ENCODE data around the gene GSS.
A peak's percentile ranks its signal among the peaks of the same experiment; 100 is the strongest.
"Not testable (repeated sequence)": the region's sequence is repeated elsewhere in the genome, so short reads cannot be mapped to it uniquely, and the experiment has no call there.

GSS gene

DNA sequence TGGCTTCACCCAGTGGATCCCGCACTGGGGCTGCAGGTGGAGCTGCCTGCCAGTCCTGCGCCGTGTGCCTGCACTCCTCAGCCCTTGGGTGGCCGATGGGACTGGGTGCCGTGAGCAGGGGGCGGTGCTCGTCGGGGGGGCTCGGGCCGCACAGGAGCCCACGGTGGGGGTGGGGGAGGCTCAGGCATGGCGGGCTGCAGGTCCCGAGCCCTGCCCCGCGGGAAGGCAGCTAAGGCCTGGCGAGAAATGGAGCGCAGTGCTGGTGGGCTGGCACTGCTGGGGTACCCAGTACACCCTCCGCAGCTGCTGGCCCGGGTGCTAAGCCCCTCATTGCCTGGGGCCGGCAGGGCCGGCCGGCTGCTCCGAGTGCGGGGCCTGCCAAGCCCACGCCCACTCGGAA, 56.9 kb downstream of the GSS start:
- not testable (repeated sequence) for DNase-seq

DNA sequence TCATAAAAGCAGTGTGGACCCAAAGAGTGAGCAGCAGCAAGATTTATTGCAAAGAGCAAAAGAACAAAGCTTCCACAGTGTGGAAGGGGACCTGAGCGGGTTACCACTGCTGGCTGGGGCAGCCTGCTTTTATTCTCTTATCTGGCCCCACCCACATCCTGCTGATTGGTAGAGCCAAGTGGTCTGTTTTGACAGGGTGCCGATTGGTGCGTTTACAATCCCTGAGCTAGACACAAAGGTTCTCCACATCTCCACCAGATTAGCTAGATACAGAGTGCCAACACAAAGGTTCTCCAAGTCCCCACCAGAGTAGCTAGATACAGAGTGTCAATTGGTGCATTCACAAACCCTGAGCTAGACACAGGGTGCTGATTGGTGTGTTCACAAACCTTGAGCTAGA, 57.5 kb downstream of the GSS start:
- DNase-seq: not testable (repeated sequence)

DNA sequence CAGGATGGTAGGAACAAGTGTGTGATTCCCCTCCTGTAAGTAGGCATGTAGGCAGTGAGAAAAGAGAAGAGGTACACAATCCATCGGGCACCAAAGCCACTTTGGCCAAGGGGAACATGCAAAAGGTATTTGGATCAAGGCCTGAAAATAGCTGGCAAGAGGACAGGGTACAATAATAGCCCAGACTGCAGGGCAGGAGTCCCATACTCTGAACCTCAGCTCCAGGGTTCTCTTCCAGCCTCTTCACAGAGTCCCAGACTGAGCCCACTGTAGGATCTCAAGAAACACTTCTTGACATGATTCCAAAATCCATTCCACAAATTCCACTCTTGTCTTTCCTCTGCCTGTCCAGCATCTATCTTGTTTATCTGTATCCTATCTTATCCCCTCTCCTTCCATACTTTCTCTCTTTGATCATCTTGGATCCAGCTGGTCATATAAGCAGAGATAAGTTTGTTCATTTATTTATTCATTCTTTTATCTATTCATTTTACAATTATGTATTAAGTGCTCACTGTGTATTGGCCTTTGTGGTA, 59.5 kb downstream of the GSS start:
- no peak for DNase-seq

DNA sequence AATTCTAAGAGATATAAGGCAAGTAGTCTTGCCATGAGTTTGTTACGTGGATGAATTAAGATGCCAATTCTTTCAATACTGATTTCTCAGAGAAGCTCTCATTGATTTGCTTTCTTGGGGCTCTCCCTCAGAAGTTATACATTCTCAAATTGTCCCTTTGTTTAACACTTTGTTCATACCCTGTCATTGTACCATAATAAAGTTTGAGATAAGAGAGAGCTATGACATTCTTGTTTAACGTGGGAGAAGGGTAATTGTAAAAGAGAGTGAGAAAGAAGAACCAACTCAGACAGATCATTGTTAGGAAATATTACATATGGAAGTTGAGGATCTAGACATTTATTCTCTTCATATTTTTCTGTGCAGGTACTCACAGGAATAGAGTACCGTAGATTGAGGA, 60.1 kb downstream of the GSS start:
- no peak for DNase-seq

DNA sequence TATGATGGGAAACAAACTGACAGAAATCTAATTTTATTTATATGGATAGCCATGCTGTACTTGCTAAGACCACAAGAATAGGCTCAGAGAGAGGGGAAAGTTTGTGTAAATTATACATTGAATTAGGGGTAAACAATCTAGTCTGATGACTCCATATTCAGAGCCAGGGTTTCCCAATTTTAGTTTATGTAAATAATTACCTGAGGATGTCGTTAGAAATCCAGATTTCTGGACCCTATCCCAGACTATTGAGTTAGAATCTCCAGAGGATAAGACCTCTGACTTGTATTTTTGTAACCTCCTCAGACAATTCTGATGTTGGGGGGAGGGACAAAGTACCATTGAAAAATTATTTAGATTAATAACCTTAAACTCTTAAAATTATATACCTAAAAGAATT, 60.9 kb downstream of the GSS start:
- DNase-seq: no peak

DNA sequence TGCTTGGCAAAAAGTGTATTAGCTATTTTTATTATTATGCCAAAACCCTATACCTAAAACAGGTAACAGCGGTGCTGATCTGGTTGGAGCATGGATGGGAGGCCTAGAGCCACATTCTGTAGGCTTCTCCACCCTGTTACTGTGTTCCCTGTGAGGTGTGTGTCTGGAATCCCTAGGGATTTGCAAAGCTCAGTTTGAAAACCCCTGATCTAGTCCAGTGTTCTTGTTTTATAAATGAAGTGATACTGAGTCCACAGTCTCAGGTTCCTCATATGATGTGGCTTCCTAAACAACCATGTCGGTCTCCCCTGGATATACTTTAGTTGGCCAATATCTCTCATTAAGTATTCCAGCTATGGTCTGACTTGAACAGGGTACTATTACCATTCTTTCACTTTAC, 62.9 kb downstream of the GSS start:
- no peak for DNase-seq

DNA sequence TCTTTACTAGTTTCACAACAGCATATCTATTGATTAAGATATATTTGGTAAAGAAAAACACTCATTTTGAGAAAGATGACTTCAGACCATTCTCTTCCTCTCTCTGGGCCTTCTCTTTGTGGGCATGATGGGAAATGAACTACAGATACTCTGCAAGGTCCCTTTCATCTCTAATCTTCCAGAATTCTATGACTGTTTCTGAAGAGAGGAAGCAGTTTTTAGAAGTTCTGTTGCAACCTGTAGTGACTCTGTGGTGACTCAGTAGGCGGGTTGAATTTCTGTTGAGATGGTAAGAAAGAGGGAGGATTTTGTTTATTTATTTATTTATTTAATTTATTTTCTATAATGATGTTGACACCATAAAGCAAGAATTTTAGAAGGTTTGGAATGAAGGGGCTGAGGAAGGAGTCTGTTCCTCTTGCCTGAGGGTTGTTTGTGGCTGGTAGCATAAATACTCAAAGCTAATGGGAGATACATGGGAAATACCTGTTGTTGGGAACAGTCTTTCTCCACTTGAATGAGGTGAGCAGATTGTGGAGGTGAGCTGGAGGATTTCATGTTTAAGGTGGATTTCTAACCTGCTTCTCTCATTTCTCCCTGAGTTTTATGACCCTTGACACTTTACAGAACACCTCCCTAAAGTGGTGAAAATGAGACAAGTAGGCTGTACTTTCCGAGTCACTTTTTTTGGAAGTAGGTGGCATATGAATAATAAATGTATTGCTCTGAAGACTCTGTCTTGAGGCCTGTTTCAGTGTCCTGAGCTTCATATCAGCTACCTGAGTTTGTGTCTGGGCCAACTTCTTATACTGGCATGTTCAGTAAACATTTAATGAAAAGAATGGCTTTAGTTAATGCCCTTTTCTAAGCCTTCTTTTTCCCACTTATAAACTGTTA, 64.2 kb downstream of the GSS start:
- peak; percentile 80 to 94 (median 93) for DNase-seq

DNA sequence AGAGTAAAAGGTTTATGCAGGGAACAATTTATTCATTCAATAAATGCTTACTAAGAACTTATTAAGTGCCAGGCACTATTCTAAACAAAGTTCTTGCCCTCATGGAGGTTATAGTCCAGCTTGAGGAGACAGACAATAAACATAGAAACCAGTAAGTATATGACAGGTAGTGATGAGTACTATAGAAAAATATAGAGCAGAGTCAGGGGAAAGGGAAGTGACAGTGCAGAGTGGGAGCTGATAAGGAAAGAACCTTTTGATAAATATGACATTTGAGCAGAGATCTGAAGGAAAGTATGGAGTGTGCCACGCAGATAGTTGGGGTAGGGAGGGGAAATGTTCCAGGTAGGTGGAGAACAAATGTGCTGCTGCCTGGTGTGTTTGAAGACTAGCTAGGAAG, 67.1 kb downstream of the GSS start:
- DNase-seq: no peak

DNA sequence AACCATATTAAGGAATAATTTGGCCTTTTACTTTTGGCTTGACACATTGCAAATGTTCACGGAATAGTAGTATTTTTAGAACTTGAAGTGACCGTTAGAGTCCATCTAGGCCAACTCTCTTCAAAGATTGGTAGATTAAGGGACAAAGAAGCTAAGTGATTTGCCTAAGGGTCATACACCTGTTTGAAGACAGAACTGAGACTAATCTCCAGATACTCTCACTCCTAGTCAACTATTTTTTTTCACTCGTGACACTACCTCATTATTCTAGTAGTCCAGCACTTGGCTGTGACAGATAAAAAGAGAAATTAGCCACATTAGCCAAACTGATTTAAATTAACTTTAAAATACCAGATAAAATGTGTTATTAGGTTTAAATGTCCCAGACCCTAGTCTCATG, 68.6 kb downstream of the GSS start:
- no peak for DNase-seq

DNA sequence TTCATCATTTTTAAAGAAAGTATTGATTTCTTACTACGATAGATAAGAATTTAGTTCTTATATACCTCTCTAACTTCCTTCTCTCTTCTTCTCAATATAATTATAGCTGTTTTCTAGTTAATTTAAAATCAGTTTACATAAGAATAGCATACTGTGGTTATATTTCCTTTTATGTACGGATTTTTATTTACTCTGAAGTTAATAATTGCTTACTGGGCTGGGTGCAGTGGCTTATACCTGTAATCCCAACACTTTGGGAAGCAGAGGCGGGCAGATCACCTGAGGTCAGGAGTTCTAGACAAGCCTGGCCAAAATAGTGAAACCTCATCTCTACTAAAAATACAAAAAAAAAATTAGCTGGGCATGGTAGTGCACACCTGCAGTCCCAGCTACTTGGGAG, 69.5 kb downstream of the GSS start:
- no peak for DNase-seq

DNA sequence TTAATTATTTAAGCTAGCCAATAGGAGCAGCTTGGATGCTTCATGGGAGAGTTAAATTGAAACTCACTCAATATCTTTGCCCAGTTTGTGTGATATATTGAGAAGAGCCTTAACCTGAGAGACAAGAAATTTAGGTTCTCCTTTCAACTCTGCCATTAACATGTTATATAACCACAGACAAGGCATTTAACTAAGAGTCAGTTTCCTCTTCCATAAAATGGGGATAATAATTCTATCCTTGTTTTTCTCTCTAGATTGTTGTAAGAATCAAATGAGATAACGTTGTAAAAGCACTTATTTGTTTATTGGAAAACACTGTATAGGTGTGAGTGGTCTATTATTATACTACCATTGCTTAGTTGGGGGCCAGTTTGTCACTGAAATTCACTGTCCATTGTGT, 71.3 kb downstream of the GSS start:
- DNase-seq: no peak

DNA sequence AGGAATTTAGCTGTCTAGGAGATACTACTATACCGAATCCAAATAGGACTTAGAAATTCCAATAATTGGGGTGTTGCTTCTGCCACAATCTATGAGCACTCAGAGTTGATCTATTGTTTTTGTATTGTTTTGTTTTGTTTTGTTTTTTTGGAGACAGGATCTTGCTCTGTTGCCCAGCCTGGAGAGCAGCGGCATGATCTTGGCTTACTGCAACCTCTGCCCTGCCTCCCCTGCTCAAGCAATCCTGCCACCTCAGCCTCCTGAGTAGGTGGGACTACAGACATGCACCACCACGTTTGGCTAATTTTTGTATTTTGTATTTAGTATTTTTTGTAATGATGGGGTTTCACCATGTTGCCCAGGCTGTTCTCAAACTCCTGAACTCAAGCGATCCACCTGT, 71.8 kb downstream of the GSS start:
- no peak for DNase-seq

DNA sequence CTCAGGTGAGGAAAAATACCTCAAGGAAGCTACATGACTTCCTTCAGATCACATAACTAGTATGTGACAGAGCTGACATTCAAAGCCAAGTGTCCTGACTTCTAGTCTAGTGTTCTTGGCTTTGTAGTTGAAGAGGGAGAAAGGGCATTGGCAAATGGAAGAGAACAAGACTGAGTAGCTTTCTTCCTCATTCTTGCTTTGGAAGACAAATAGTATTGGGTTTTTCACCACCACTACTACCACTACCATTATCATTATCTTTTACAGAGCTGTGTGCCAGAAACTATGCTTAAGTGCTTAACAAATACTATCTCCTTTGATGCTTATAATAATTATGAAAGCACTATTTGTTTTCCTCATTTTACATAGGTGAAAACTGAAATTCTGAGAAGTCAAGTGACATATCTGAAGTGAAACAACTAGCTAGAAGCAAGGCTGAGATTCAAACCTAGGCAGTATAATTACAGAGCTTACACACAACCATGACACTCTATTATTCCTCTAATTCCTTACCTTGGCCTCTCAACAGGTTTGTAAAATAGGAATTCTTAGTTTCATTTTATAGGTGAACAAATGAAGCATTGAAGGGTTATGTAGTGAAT, 72.4 kb downstream of the GSS start:
- no peak for DNase-seq

DNA sequence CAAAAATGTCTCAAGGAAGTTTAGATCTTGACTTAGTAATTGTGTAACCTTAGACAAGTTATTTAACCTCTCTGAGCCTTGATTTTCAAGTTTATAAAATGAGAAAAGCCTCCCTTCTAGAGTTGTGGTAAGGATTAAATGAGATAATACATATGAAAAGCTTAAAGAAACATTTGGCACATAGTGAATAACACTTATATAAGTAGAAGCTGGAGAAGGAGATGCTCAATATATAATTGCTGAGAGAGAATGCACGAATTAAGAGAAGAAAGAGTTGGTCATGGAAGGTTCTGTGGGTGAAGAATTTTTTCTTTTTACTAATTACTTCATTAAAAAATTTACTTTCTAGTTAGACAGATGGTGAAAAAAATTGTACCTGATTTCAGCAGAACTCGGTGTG, 73.9 kb downstream of the GSS start:
- DNase-seq: no peak

DNA sequence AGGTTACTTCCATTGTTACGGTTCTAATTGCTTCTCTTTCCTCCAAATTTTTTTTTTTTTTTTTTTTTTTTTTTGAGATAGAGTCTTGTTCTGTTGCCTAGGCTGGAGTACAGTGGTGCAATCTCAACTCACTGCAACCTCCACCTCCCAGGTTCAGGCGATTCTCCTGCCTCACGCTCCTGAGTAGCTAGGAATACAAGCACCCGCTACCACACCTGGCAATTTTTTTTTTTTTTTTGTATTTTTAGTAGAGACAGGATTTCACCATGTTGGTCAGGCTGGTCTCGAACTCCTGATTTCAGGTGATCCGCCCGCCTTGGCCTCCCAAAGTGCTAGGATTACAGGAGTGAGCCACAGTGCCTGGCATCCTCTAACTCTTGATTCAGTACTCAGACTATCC, 74.6 kb downstream of the GSS start:
- not testable (repeated sequence) for DNase-seq

DNA sequence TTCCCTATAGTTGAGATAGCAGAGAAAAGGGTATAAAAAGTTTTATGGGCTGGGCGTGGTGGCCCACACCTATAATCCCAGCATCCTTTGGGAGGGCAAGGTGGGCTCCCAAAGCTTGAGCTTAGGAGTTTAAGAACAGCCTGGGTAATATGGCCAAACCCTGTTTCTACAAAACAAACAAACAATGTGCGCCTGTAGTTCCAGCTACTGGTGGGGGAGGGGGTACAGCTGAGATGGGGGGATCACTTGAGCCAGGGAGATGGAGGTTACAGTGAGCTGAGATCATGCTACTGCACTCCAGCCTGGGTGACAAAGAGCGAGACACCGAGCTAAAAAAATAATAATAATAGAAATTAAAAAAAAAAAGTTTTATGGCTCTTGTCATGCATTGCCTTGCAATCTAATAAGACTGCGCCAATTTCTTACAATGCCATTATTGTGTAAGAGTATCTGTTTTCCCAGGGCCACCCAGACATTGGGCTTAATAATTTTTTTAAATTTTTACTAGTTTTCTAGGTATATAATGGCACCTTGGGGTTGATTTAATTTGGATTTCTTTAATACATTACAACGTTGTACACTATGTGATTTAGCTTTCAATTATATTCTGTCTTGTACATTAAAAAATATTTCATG, 75.3 kb downstream of the GSS start:
- no peak for DNase-seq

Data from suppressor macrophage treated with lipopolysaccharide for 1 hour (primary cell).